ENCODE data around the gene TMEM138. TPM values are rescaled to one million over a fixed set of nuclear protein-coding genes. Genes with fewer than 3 reads are reported as not detected.

Gene TMEM138
- total and polyA plus RNA-seq, 2 of the 13 experiments (the other 11 are each of a cell fraction or from before 2014, with no cell fraction given) = 43.5 to 61.0 TPM

DNA sequence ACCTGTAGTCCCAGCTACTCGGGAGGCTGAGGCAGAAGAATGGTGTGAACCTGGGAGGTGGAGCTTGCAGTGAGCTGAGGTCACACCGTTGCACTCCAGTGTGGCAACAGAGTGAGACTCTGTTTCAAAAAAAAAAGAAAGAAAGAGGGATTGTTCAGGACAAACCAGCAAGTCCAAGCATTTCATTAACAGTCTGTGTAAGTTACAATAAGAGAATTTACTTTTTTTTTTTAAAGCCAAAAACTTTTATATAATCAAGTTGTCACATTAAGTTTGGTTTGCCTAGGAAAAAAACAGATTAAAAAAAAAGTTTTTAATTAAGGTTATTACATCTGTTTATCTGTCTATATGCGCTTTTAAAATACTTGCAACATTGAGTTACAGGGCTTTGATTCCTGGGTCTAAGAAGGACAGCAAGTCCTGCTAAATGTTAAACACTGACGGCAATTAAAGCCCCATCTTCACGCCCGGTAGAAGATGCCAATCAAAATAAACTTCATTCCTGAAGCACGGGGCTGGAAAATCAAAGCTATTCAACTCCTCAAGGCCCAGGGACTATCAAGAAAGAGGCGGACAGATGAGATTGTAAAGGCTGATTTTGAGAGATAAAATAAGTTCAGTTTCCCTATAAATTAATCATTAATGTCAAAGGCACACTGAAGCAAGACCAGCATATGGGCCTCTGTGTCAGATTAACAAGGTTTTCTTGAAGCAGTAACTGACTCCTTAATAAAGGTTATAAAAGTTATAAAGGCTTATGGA, 10.7 kb downstream of the TMEM138 start:
- no TSS peak for BruUV-seq (replicated peaks)
- intact Hi-C loops (cut with micrococcal nuclease; ENCODE audit: unreplicated experiment) (no loop called here), in situ Hi-C loops (cut with HindIII; ENCODE audit: extremely low pct_ligation_motif_present, low pct_unique_long_range_greater_than_20kb) (no loop called here)
- no peak for ATAC-seq
- Histone ChIP-seq H3K4me2 (ENCODE audit: low read depth, low read length) (no peak overlapping the region), H3K4me3 (replicated peaks in 1 of 3; ENCODE audit: insufficient read depth in 1 of 3, low read depth in 2 of 3, low read length in 3 of 3) (no peak overlapping the region), H3K9ac (ENCODE audit: insufficient read depth, low read depth, low read length) (no peak overlapping the region), H3K4me1 (ENCODE audit: insufficient read depth, low read length) (peaks cover 24% of the 10 kb centered on the region), H3K79me2 (ENCODE audit: insufficient read depth, low read length) (no peaks in the 10 kb centered on the region), H3K9me3 (ENCODE audit: low read length) (peaks cover 3% of the 10 kb centered on the region; the same call in 1 of the 2 replicates), H4K20me1 (ENCODE audit: insufficient read depth, low read length) (no peaks in the 10 kb centered on the region), H3K27me3 (ENCODE audit: control insufficient read depth in 1 of 2, insufficient read depth in 2 of 2, low read length in 2 of 2) (no peaks in the 10 kb centered on the region), H3K36me3 (replicated peaks in 1 of 2; ENCODE audit: control insufficient read depth in 1 of 2, insufficient read depth in 2 of 2, low read length in 2 of 2) (peaks cover 0 to 12% of the 10 kb centered on the region in 2 experiments; a peak in 3 of 5 replicates), H3K27ac (ENCODE audit: extremely low read length, insufficient read depth, low read length) (no peak overlapping the region), H2AFZ (ENCODE audit: low read length) (no peak overlapping the region)
- WGBS (ENCODE audit: low lambda C conversion rate) = 96% methylated on average over 8 of the region's 8 CpGs
- FAIRE-seq = no peak
- DNase-seq (ENCODE audit: low spot score) = no peak
- POLR2A ChIA-PET = interaction anchor here (1.4 kb wide), 1 partner anchor 11 kb away, joined by 8 read pairs; the partner anchor contains the start of genes CYB561A3 and TMEM138
- TF ChIP-seq ZNF17 (CRISPR knock-in tag; IDR thresholded peaks at IDR 0.05) (no peak), TBL1XR1 (IDR thresholded peaks at IDR 0.05; ENCODE audit: borderline replicate concordance, low read length, partially characterized antibody) (no peak), ZNF564 (CRISPR knock-in tag; IDR thresholded peaks at IDR 0.05) (no peak), KDM2A (CRISPR knock-in tag; IDR thresholded peaks at IDR 0.05; ENCODE audit: borderline replicate concordance, low read depth) (no peak), POLR2G (IDR thresholded peaks at IDR 0.05; ENCODE audit: low read depth, low read length) (no peak)
- CTCF ChIA-PET (ENCODE audit: low intra/inter-chr PET ratio, low total read pairs) = no interaction called here

DNA sequence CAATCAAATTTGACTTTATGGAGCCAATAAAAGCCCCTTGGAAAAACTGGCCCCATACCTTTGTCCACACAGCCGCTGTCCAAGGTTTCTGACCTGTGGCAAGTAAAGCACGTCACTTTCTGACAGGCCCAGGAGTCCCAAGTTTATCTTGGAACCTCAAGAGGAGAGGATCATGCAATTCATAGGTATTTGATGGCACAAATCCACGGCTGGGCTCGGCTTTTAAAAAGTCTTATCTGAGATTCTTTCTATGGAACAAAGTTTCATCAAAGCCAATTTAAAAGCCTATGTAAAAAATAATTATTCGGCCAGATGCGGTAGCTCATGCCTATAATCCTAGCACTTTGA, 13.6 kb downstream of the TMEM138 start:
- no TSS peak for BruUV-seq (replicated peaks)
- Histone ChIP-seq H3K4me1 (ENCODE audit: insufficient read depth, low read length) (peaks cover 11% of the 10 kb centered on the region), H3K9me3 (ENCODE audit: low read length) (peaks cover 3% of the 10 kb centered on the region; the same call in 1 of the 2 replicates), H3K79me2 (ENCODE audit: insufficient read depth, low read length) (no peaks in the 10 kb centered on the region), H3K36me3 (replicated peaks in 1 of 2; ENCODE audit: control insufficient read depth in 1 of 2, insufficient read depth in 2 of 2, low read length in 2 of 2) (0 out of 5 replicates have a peak, but pooled peaks cover 0 to 2% of the 10 kb centered on the region in 2 experiments), H3K27me3 (ENCODE audit: control insufficient read depth in 1 of 2, insufficient read depth in 2 of 2, low read length in 2 of 2) (no peaks in the 10 kb centered on the region), H2AFZ (ENCODE audit: low read length) (no peak overlapping the region), H3K4me3 (replicated peaks in 1 of 3; ENCODE audit: insufficient read depth in 1 of 3, low read depth in 2 of 3, low read length in 3 of 3) (no peak overlapping the region), H3K4me2 (ENCODE audit: low read depth, low read length) (no peak overlapping the region), H3K27ac (ENCODE audit: extremely low read length, insufficient read depth, low read length) (no peak overlapping the region), H4K20me1 (ENCODE audit: insufficient read depth, low read length) (no peaks in the 10 kb centered on the region), H3K9ac (ENCODE audit: insufficient read depth, low read depth, low read length) (no peak overlapping the region)
- intact Hi-C loops (cut with micrococcal nuclease; ENCODE audit: unreplicated experiment) = no loop called here
- CTCF ChIA-PET (ENCODE audit: low intra/inter-chr PET ratio, low total read pairs) = no interaction called here
- no peak for ATAC-seq
- whole genome bisulfite sequencing (ENCODE audit: low lambda C conversion rate) = 100% methylated on average over 6 of the region's 6 CpGs
- POLR2A ChIA-PET = no interaction called here
- DNase-seq (ENCODE audit: low spot score) = no peak
- in situ Hi-C loops (cut with HindIII; ENCODE audit: extremely low pct_ligation_motif_present, low pct_unique_long_range_greater_than_20kb) = no loop called here
- TF ChIP-seq, protein P1, sequence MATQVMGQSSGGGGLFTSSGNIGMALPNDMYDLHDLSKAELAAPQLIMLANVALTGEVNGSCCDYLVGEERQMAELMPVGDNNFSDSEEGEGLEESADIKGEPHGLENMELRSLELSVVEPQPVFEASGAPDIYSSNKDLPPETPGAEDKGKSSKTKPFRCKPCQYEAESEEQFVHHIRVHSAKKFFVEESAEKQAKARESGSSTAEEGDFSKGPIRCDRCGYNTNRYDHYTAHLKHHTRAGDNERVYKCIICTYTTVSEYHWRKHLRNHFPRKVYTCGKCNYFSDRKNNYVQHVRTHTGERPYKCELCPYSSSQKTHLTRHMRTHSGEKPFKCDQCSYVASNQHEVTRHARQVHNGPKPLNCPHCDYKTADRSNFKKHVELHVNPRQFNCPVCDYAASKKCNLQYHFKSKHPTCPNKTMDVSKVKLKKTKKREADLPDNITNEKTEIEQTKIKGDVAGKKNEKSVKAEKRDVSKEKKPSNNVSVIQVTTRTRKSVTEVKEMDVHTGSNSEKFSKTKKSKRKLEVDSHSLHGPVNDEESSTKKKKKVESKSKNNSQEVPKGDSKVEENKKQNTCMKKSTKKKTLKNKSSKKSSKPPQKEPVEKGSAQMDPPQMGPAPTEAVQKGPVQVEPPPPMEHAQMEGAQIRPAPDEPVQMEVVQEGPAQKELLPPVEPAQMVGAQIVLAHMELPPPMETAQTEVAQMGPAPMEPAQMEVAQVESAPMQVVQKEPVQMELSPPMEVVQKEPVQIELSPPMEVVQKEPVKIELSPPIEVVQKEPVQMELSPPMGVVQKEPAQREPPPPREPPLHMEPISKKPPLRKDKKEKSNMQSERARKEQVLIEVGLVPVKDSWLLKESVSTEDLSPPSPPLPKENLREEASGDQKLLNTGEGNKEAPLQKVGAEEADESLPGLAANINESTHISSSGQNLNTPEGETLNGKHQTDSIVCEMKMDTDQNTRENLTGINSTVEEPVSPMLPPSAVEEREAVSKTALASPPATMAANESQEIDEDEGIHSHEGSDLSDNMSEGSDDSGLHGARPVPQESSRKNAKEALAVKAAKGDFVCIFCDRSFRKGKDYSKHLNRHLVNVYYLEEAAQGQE (IDR thresholded peaks at IDR 0.05; ENCODE audit: borderline replicate concordance in 1 of 2, low read depth in 1 of 2, low read length in 2 of 2) = peak in 1 of 2 experiments; percentile 29; a peak in 1 of 4 replicates
- TF ChIP-seq NPAS2 (CRISPR knock-in tag; IDR thresholded peaks at IDR 0.05; ENCODE audit: borderline replicate concordance) (no peak), ZNF670 (CRISPR knock-in tag; IDR thresholded peaks at IDR 0.05; ENCODE audit: borderline replicate concordance) (no peak)
- no peak for FAIRE-seq
